SK-N-SH (cell line): Measurements from ENCODE around the gene NR1D2. TPM values are rescaled to one million over a fixed set of nuclear protein-coding genes. Genes with fewer than 3 reads are reported as not detected.
"Not testable (repeated sequence)": the region's sequence is repeated elsewhere in the genome, so short reads cannot be mapped to it uniquely, and the experiment has no call there.

Experiments used
- CTCF ChIA-PET: fragments of 300-600, 350-600 bp; formaldehyde crosslinking; extraction: SDS; loops from one replicate; lab custom pipeline; 2021; lab: Yijun Ruan, JAX
- POLR2A ChIA-PET: fragments of 350-600 bp; sonication (Branson Sonifier 250); formaldehyde crosslinking; extraction: SDS; loops from one replicate; lab custom pipeline; 2020; ENCODE audit warnings: antibody characterized with exemption, inconsistent platforms; lab: Yijun Ruan, JAX
- DNase-seq: peaks from one replicate; pipeline ENCODE4 v3.0.0; 2012
- H2AFZ ChIP-seq: fragments of 200-600 bp; sonication (generic); 2 replicates; pipeline ENCODE4 v1.8.1; 2016; ENCODE audit warnings: antibody characterized with exemption, mild to moderate bottlenecking, low read depth
- H3F3A ChIP-seq: fragments of 200-600 bp; sonication (generic); replicated peaks from 2 replicates; pipeline ENCODE3; 2016; ENCODE audit warnings: antibody characterized with exemption, mild to moderate bottlenecking; ENCODE audit not compliant: insufficient read depth
- H3K27ac ChIP-seq, 2 experiments: fragments of 200-500 bp in 1 of 2; fragments of 200-600 bp in 1 of 2; sonication (Bioruptor generic) in 1 of 2; sonication (generic), shearing (Covaris generic) in 1 of 2; 2 replicates each; pipeline versions ENCODE4 v1.5.1 to v1.6.1; 2014 to 2016; ENCODE audit warnings: low read depth in 2 of 2, inconsistent platforms in 1 of 2, low read length in 1 of 2, mild to moderate bottlenecking in 1 of 2, mixed read lengths in 1 of 2
- H3K27me3 ChIP-seq: fragments of 200-600 bp; sonication (generic), shearing (Covaris generic); 2 replicates; pipeline ENCODE4 v1.6.1; 2016; ENCODE audit warnings: mixed run types; ENCODE audit not compliant: insufficient read depth
- H3K36me3 ChIP-seq, 2 experiments: fragments of 200-500 bp in 1 of 2; fragments of 200-600 bp in 1 of 2; sonication (Bioruptor generic) in 1 of 2; sonication (generic) in 1 of 2; replicated peaks in 1 of 2; 2 replicates each; pipeline versions ENCODE3 to v1.5.1; 2014 to 2016; ENCODE audit warnings: low read length in 1 of 2, mild to moderate bottlenecking in 1 of 2; ENCODE audit not compliant: insufficient read depth in 2 of 2, control insufficient read depth in 1 of 2
- H3K4me1 ChIP-seq, 2 experiments: fragments of 200-500 bp in 1 of 2; fragments of 200-600 bp in 1 of 2; sonication (Bioruptor generic) in 1 of 2; sonication (generic), shearing (Covaris generic) in 1 of 2; 2 replicates each; pipeline versions ENCODE4 v1.5.1 to v1.6.1; 2014 to 2016; ENCODE audit warnings: low read depth in 1 of 2, low read length in 1 of 2, mixed run types in 1 of 2; ENCODE audit not compliant: insufficient read depth in 2 of 2, control insufficient read depth in 1 of 2
- H3K4me2 ChIP-seq: fragments of 200-600 bp; sonication (generic), shearing (Covaris generic); 2 replicates; pipeline ENCODE4 v1.6.1; 2017; ENCODE audit warnings: mixed run types
- H3K4me3 ChIP-seq, 2 experiments: fragments of 200-500 bp in 1 of 2; fragments of 200-600 bp in 1 of 2; sonication (Bioruptor generic) in 1 of 2; sonication (generic), shearing (Covaris generic) in 1 of 2; 2 replicates each; pipeline versions ENCODE4 v1.5.1 to v1.8.1; 2014 to 2016; ENCODE audit warnings: low read depth in 2 of 2, inconsistent platforms in 1 of 2, low read length in 1 of 2, mild to moderate bottlenecking in 1 of 2, mixed read lengths in 1 of 2, moderate library complexity in 1 of 2
- H3K79me2 ChIP-seq: fragments of 200-600 bp; sonication (generic); 2 replicates; pipeline ENCODE4 v1.8.1; 2017; ENCODE audit warnings: mild to moderate bottlenecking; ENCODE audit not compliant: insufficient read depth
- H3K9ac ChIP-seq: fragments of 200-600 bp; sonication (generic); 2 replicates; pipeline ENCODE4 v1.6.1; 2017; ENCODE audit warnings: mixed run types
- H3K9me2 ChIP-seq: fragments of 200-600 bp; sonication (generic); 2 replicates; pipeline ENCODE4 v1.6.1; 2017; ENCODE audit warnings: mixed run types
- H3K9me3 ChIP-seq: fragments of 200-600 bp; sonication (generic); 2 replicates; pipeline ENCODE4 v1.6.1; 2017; ENCODE audit warnings: mixed run types, mild to moderate bottlenecking, moderate library complexity
- H4K20me1 ChIP-seq: fragments of 200-600 bp; sonication (generic); 2 replicates; pipeline ENCODE4 v1.6.1; 2017; ENCODE audit warnings: mild to moderate bottlenecking, mixed run types; ENCODE audit not compliant: insufficient read depth
- EP300 ChIP-seq, 2 experiments: IDR thresholded peaks; 2 replicates each; pipeline versions ENCODE4 v1.4.0 to v1.6.1; 2012; ENCODE audit warnings: borderline replicate concordance in 1 of 2, low read depth in 1 of 2, low read length in 1 of 2
- WGBS: methylation state at CpG from one replicate; pipeline ENCODE4 v1.1.6; 2017; ENCODE audit warnings: low lambda C conversion rate; 5-methylcytosine and 5-hydroxymethylcytosine counted together
- polyA plus RNA-seq, 3 experiments: library from polyadenylated mRNA; depleted of rRNA; stranded (reverse); fragments of >200 nt; gene quantifications; 2 replicates each; pipeline ENCODE4 v1.2.3, GENCODE V29; 2012
- TF ChIP-seq, protein P1 (sequence below): fragments of 150-350 bp; IDR thresholded peaks from 2 replicates; pipeline ENCODE4 v1.6.1; 2016; ENCODE audit warnings: mild to moderate bottlenecking, low read depth, low read length
- TF ChIP-seq, protein P2 (sequence below): IDR thresholded peaks from 2 replicates; pipeline ENCODE4 v1.4.0; 2012; ENCODE audit warnings: low read depth, borderline replicate concordance
- TF ChIP-seq, protein P3 (sequence below): fragments of 150-350 bp; IDR thresholded peaks from 2 replicates; pipeline ENCODE4 v1.6.1; 2017; ENCODE audit warnings: antibody characterized with exemption, low read length, low read depth, borderline replicate concordance

The NR1D2 gene
- polyA plus RNA-seq, 1 of the 3 experiments (the other 2 are of a cell fraction), result 12.0 TPM

GRCh38 chr3:24005669-24006068, 60.6 kb downstream of the NR1D2 start:
- H2AFZ ChIP-seq, result no peak overlapping the region
- H3K9ac ChIP-seq, result no peak overlapping the region
- no peaks in the 10 kb centered on the region for H3K36me3 ChIP-seq
- no peaks in the 10 kb centered on the region for H3K79me2 ChIP-seq
- CTCF ChIA-PET, result interaction anchor here (0.8 to 1.5 kb wide), 4 partner anchors 301 to 678 kb away, joined by 3 to 5 read pairs (median 3); no protein-coding TSS in a partner anchor
- H3K27ac ChIP-seq, result no peak overlapping the region
- no peaks in the 10 kb centered on the region for H3K27me3 ChIP-seq
- H3K4me2 ChIP-seq, result no peak overlapping the region
- H3K4me1 ChIP-seq, result no peaks in the 10 kb centered on the region
- H3K4me3 ChIP-seq, result no peak overlapping the region
- no peaks in the 10 kb centered on the region for H4K20me1 ChIP-seq
- no peaks in the 10 kb centered on the region for H3K9me2 ChIP-seq
- 97% methylated on average over 8 of the region's 8 CpGs for WGBS
- no peaks in the 10 kb centered on the region for H3K9me3 ChIP-seq
- DNase-seq, result no peak
- no peaks in the 10 kb centered on the region for H3F3A ChIP-seq
- TF ChIP-seq, protein P1, sequence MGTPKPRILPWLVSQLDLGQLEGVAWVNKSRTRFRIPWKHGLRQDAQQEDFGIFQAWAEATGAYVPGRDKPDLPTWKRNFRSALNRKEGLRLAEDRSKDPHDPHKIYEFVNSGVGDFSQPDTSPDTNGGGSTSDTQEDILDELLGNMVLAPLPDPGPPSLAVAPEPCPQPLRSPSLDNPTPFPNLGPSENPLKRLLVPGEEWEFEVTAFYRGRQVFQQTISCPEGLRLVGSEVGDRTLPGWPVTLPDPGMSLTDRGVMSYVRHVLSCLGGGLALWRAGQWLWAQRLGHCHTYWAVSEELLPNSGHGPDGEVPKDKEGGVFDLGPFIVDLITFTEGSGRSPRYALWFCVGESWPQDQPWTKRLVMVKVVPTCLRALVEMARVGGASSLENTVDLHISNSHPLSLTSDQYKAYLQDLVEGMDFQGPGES, result no peak
- TF ChIP-seq, protein P2, sequence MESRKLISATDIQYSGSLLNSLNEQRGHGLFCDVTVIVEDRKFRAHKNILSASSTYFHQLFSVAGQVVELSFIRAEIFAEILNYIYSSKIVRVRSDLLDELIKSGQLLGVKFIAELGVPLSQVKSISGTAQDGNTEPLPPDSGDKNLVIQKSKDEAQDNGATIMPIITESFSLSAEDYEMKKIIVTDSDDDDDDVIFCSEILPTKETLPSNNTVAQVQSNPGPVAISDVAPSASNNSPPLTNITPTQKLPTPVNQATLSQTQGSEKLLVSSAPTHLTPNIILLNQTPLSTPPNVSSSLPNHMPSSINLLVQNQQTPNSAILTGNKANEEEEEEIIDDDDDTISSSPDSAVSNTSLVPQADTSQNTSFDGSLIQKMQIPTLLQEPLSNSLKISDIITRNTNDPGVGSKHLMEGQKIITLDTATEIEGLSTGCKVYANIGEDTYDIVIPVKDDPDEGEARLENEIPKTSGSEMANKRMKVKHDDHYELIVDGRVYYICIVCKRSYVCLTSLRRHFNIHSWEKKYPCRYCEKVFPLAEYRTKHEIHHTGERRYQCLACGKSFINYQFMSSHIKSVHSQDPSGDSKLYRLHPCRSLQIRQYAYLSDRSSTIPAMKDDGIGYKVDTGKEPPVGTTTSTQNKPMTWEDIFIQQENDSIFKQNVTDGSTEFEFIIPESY, result no peak
- TF ChIP-seq, protein P3, sequence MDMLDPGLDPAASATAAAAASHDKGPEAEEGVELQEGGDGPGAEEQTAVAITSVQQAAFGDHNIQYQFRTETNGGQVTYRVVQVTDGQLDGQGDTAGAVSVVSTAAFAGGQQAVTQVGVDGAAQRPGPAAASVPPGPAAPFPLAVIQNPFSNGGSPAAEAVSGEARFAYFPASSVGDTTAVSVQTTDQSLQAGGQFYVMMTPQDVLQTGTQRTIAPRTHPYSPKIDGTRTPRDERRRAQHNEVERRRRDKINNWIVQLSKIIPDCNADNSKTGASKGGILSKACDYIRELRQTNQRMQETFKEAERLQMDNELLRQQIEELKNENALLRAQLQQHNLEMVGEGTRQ, result no peak
- no peak for TF ChIP-seq EP300 (IDR thresholded peaks at IDR 0.05; ENCODE audit: borderline replicate concordance in 1 of 2, low read depth in 1 of 2, low read length in 1 of 2)
- TF ChIP-seq, all 33 proteins: peak for 0
- POLR2A ChIA-PET, result interaction anchor here (0.6 kb wide), 1 partner anchor 9 kb away, joined by 8 read pairs; no protein-coding TSS in a partner anchor

GRCh38 chr3:24010834-24011233, 65.7 kb downstream of the NR1D2 start:
- POLR2A ChIA-PET, H3K4me3 ChIP-seq, H3K9ac ChIP-seq, H3K9me2 ChIP-seq, H3K9me3 ChIP-seq, H3K4me2 ChIP-seq, H3K79me2 ChIP-seq, H3K27me3 ChIP-seq, H3K4me1 ChIP-seq, H3K36me3 ChIP-seq, H3F3A ChIP-seq, H2AFZ ChIP-seq, H4K20me1 ChIP-seq, H3K27ac ChIP-seq, DNase-seq: not testable (repeated sequence)
- 79% methylated on average over 8 of the region's 8 CpGs for WGBS
- CTCF ChIA-PET, result interaction anchor here (0.5 to 1.5 kb wide), 2 partner anchors 11 to 211 kb away, joined by 3 to 7 read pairs; no protein-coding TSS in a partner anchor
